HepG2 (cell line): ENCODE measurements around the gene ACKR3. TPM values are rescaled to one million over a fixed set of nuclear protein-coding genes. Genes with fewer than 3 reads are reported as not detected.

Source experiments
- ATAC-seq: fragments of 200-7000 bp; cut with Tn5 transposase; 3 replicates; pipeline ENCODE4 v1.9.1; 2020; ENCODE audit warnings: mild to moderate bottlenecking, moderate library complexity
- BruUV-seq: library from RNA; stranded (reverse); fragments of 400-500 nt; replicated peaks from 2 replicates; lab custom pipeline; 2021; lab: Mats Ljungman, UMichigan
- CTCF ChIA-PET: fragments of 300-600 bp; formaldehyde crosslinking; extraction: SDS; loops from one replicate; lab custom pipeline; 2021; ENCODE audit warnings: low total read pairs, inconsistent platforms, low intra/inter-chr PET ratio; lab: Yijun Ruan, JAX
- POLR2A ChIA-PET: fragments of 350-600 bp; sonication (Branson Sonifier 250); formaldehyde crosslinking; loops from one replicate; lab custom pipeline; 2020; ENCODE audit warnings: antibody characterized with exemption, inconsistent platforms; lab: Yijun Ruan, JAX
- DNase-seq: peaks from one replicate; pipeline ENCODE4 v3.0.0-alpha.2; 2015; ENCODE audit warnings: low spot score
- FAIRE-seq: peaks from 3 replicates; lab custom pipeline; 2011; peaks lifted over from hg19 to GRCh38; lab: Jason Lieb, UNC
- H2AFZ ChIP-seq: one replicate; pipeline ENCODE4 v1.6.1; 2011; ENCODE audit warnings: low read length, inconsistent platforms
- H3K27ac ChIP-seq: fragments of 300-600 bp; 3 replicates; pipeline ENCODE4 v1.8.0; 2011; ENCODE audit warnings: mixed run types, mild to moderate bottlenecking, mixed read lengths, low read length, inconsistent platforms; ENCODE audit not compliant: insufficient read depth; ENCODE audit errors: extremely low read length
- H3K27me3 ChIP-seq, 2 experiments: fragments of 200-600 bp in 1 of 2; 2 replicates in 1 of 2; 3 replicates in 1 of 2; pipeline versions ENCODE4 v1.6.0 to v1.8.0; 2011; ENCODE audit warnings: low read length in 2 of 2, mild to moderate bottlenecking in 2 of 2, moderate library complexity in 2 of 2, inconsistent platforms in 1 of 2; ENCODE audit not compliant: insufficient read depth in 2 of 2, control insufficient read depth in 1 of 2
- H3K36me3 ChIP-seq, 2 experiments: fragments of 200-600 bp in 1 of 2; replicated peaks in 1 of 2; 2 replicates in 1 of 2; 3 replicates in 1 of 2; pipeline versions ENCODE4 v1.5.1 to v1.8.0; 2011; ENCODE audit warnings: low read length in 2 of 2, inconsistent platforms in 1 of 2; ENCODE audit not compliant: insufficient read depth in 2 of 2, control insufficient read depth in 1 of 2
- H3K4me1 ChIP-seq: 2 replicates; pipeline ENCODE4 v1.5.1; 2012; ENCODE audit warnings: low read length, inconsistent platforms; ENCODE audit not compliant: insufficient read depth
- H3K4me2 ChIP-seq: 2 replicates; pipeline ENCODE4 v1.6.0; 2011; ENCODE audit warnings: low read depth, low read length, inconsistent platforms
- H3K4me3 ChIP-seq, 3 experiments: fragments of 200-600 bp in 1 of 3; sonication (generic), shearing (Covaris generic) in 1 of 3; replicated peaks in 1 of 3; 2 replicates each; pipeline ENCODE4 v1.5.1; 2011 to 2016; ENCODE audit warnings: low read length in 3 of 3, inconsistent platforms in 2 of 3, low read depth in 2 of 3, mild to moderate bottlenecking in 2 of 3, control low read depth in 1 of 3, mixed read lengths in 1 of 3; ENCODE audit not compliant: insufficient read depth in 1 of 3
- H3K79me2 ChIP-seq: one replicate; pipeline ENCODE4 v1.6.1; 2011; ENCODE audit warnings: low read length, inconsistent platforms; ENCODE audit not compliant: insufficient read depth
- H3K9ac ChIP-seq: 2 replicates; pipeline ENCODE4 v1.6.0; 2011; ENCODE audit warnings: mild to moderate bottlenecking, low read depth, low read length, inconsistent platforms; ENCODE audit not compliant: insufficient read depth
- H3K9me3 ChIP-seq: 2 replicates; pipeline ENCODE4 v1.5.1; 2012; ENCODE audit warnings: mild to moderate bottlenecking, low read length
- H4K20me1 ChIP-seq: 2 replicates; pipeline ENCODE4 v1.6.0; 2011; ENCODE audit warnings: inconsistent platforms, mild to moderate bottlenecking, low read length, moderate library complexity; ENCODE audit not compliant: insufficient read depth
- ETV5 ChIP-seq: IDR thresholded peaks from 2 replicates; pipeline ENCODE4 v1.6.1; 2018; ENCODE audit warnings: missing biosample characterization, missing genetic modification reagents, inconsistent platforms, borderline replicate concordance
- FOXP4 ChIP-seq: sonication (generic); formaldehyde crosslinking; IDR thresholded peaks from 2 replicates; pipeline ENCODE4 v1.4.0; 2020; ENCODE audit warnings: missing genetic modification reagents
- HOXA5 ChIP-seq: sonication (generic); formaldehyde crosslinking; IDR thresholded peaks from 2 replicates; pipeline ENCODE4 v1.4.0; 2020; ENCODE audit warnings: missing genetic modification reagents
- KMT2B ChIP-seq: IDR thresholded peaks from 2 replicates; pipeline ENCODE4 v1.6.1; 2016; ENCODE audit warnings: missing genetic modification reagents, missing compliant biosample characterization
- SMAD9 ChIP-seq: sonication (generic); formaldehyde crosslinking; IDR thresholded peaks from 2 replicates; pipeline ENCODE4 v1.5.1; 2020; ENCODE audit warnings: mild to moderate bottlenecking, missing genetic modification reagents
- SNAI1 ChIP-seq: sonication (generic); formaldehyde crosslinking; IDR thresholded peaks from 2 replicates; pipeline ENCODE4 v1.5.0; 2020; ENCODE audit warnings: mild to moderate bottlenecking, missing genetic modification reagents, borderline replicate concordance
- ZNF430 ChIP-seq: sonication (generic); formaldehyde crosslinking; IDR thresholded peaks from 2 replicates; pipeline ENCODE4 v1.9.0; 2021; ENCODE audit warnings: mild to moderate bottlenecking, missing genetic modification reagents
- ZNF570 ChIP-seq: sonication (generic); formaldehyde crosslinking; IDR thresholded peaks from 2 replicates; pipeline ENCODE4 v1.4.0; 2020; ENCODE audit warnings: mild to moderate bottlenecking, missing genetic modification reagents, borderline replicate concordance
- ZNF609 ChIP-seq: sonication (generic); formaldehyde crosslinking; IDR thresholded peaks from 2 replicates; pipeline ENCODE4 v1.4.0; 2020; ENCODE audit warnings: mild to moderate bottlenecking, missing genetic modification reagents, borderline replicate concordance
- ZNF652 ChIP-seq: IDR thresholded peaks from 2 replicates; pipeline ENCODE4 v1.6.1; 2016; ENCODE audit warnings: low read depth, borderline replicate concordance
- WGBS: methylation state at CpG from one replicate; pipeline ENCODE4 v1.1.6; 2017; ENCODE audit warnings: low lambda C conversion rate; 5-methylcytosine and 5-hydroxymethylcytosine counted together
- in situ Hi-C: cut with HindIII; loops from 2 replicates; pipeline ENCODE4 v1.10.0; 2017; ENCODE audit warnings: low pct_unique_long_range_greater_than_20kb; ENCODE audit not compliant: extremely low pct_ligation_motif_present
- intact Hi-C: fragments of 100-400 bp; cut with micrococcal nuclease; formaldehyde crosslinking; loops from one replicate; pipeline ENCODE4 v1.10.0; 2022; ENCODE audit not compliant: unreplicated experiment
- polyA plus RNA-seq, 8 experiments: library from polyadenylated mRNA; depleted of rRNA in 3 of 8; stranded (reverse) in 7 of 8; unstranded in 1 of 8; fragments of >200 nt; fragmentation: Illumina TruSeq in 4 of 8; extraction: Trizol in 4 of 8; gene quantifications; 2 replicates each; pipeline versions ENCODE4 v1.2.1 to v1.2.3, GENCODE V29; 2011 to 2016; ENCODE audit warnings: low read depth in 4 of 8, missing spikeins in 1 of 8, mixed read lengths in 1 of 8; ENCODE audit not compliant: insufficient read depth in 1 of 8
- total RNA-seq, 5 experiments: library from RNA; depleted of rRNA; stranded (reverse); fragments of >200 nt; fragmentation: Illumina TruSeq; extraction: Trizol; gene quantifications; 2 replicates each; pipeline ENCODE4 v1.2.3, GENCODE V29; 2016; ENCODE audit warnings: low read depth in 1 of 5

ACKR3 gene
- total and polyA plus RNA-seq, 2 of the 13 experiments (the other 11 are each of a cell fraction or from before 2014, with no cell fraction given) = not detected

GRCh38 chr2:236558993-236559978 lies 10.3 kb upstream of the ACKR3 start (continued):
- TF ChIP-seq FOXP4 (no peak), ZNF652 (no peak), SNAI1 (no peak), ETV5 (CRISPR knock-in tag) (no peak), ZNF430 (no peak)

- BruUV-seq = no TSS peak
- Histone ChIP-seq H3K4me1 (no peaks in the 10 kb centered on the region), H3K79me2 (no peaks in the 10 kb centered on the region), H3K4me2 (no peak overlapping the region), H4K20me1 (no peaks in the 10 kb centered on the region), H3K36me3 (no peaks in the 10 kb centered on the region), H3K27me3 (peaks cover 0 to 18% of the 10 kb centered on the region in 2 experiments; a peak in 3 of 5 replicates), H3K4me3 (no peak overlapping the region), H2AFZ (no peak overlapping the region), H3K9ac (no peak overlapping the region), H3K27ac (no peak overlapping the region), H3K9me3 (no peaks in the 10 kb centered on the region)
- 71% methylated on average over 3 of the region's 3 CpGs for WGBS
- FAIRE-seq = no peak
- TF ChIP-seq SMAD9 (no peak), ZNF570 (CRISPR knock-in tag) (no peak), KMT2B (CRISPR knock-in tag) (no peak), ZNF609 (CRISPR knock-in tag) (no peak), HOXA5 (no peak)
- intact Hi-C loops (loop anchor here (1.0 kb wide), 1 partner anchor 465 kb away; no protein-coding TSS in a partner anchor), in situ Hi-C loops (no loop called here)
- no peak for DNase-seq
- no peak for ATAC-seq
- ChIA-PET POLR2A (no interaction called here), CTCF (interaction anchor here (1.3 kb wide), 1 partner anchor 466 kb away, joined by 4 read pairs; no protein-coding TSS in a partner anchor)
These were observed 7.8 kb upstream of the ACKR3 start for GRCh38 chr2:236561874-236562273.
